ENCODE measurements around the gene DLX4.

Gene DLX4

DNA sequence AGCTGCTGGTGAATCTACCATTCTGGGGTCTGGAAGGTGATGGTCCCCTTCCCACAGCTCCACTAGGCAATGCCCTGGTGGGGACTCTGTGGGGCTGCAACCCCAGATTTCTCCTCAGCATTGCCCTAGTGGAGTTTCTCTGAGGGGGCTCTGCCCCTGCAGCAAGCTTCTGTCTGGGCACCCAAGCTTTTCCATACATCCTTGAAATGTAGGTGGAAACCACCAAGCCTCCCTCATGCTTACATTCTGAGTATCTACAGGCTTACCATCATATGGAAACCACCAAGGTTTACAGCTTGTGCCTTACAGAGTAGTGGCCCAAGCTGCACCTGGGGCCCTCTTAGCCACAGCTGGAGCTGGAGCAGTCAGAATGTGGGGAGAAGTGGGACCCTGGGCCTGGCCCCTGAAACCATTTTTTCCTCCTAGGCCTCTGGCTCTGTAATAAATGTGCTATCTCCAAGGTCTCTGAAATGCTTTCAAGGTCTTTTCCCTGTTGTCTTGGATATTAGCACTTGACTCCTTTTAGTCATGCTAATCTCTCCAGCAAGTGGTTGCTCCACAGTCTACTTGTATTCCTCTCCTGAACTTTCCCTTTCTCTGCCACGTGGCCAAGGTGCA lies 45.6 kb downstream of the DLX4 start:
- no peak for DNase-seq (ENCODE audit: low read depth in 2 of 2)

DNA sequence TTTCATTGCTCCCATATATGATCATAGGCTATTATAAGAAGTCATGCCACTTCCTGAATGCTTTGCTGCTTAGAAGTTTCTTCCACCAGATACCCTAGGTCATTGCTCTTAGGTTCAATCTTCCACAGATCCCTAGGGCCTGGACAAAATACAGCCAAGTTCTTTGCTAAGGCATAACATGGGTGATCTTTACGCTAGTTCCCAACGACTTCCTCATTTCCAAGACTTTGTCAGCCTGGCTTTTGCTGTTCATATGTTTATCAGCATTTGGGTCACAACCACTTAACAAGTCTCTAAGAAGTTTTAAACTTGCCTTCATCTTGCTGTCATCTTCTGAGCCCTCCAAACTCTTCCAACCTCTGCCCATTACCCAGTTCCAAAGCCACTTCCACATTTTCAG lies 46.2 kb downstream of the DLX4 start:
- DNase-seq (ENCODE audit: low read depth in 2 of 2) = no peak

DNA sequence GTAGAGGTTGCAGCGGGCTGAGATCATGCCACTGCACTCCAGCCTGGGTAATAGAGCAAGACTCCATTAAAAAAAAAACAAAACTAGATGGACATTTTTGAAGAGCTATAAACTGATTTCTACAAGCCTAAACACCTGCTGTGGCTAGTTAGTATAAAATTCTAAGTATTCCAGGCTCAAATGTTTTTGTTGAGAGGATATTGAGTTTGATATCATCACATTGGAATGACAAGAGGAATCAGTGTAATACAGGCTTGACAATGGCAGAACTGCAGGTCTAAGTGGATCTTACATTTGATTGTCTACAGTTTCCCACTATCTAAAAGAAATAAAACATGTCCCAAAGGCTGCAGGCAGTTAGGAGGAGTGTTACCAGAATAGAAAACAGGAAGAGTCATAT lies 49.9 kb downstream of the DLX4 start:
- no peak for DNase-seq (ENCODE audit: low read depth in 2 of 2)

DNA sequence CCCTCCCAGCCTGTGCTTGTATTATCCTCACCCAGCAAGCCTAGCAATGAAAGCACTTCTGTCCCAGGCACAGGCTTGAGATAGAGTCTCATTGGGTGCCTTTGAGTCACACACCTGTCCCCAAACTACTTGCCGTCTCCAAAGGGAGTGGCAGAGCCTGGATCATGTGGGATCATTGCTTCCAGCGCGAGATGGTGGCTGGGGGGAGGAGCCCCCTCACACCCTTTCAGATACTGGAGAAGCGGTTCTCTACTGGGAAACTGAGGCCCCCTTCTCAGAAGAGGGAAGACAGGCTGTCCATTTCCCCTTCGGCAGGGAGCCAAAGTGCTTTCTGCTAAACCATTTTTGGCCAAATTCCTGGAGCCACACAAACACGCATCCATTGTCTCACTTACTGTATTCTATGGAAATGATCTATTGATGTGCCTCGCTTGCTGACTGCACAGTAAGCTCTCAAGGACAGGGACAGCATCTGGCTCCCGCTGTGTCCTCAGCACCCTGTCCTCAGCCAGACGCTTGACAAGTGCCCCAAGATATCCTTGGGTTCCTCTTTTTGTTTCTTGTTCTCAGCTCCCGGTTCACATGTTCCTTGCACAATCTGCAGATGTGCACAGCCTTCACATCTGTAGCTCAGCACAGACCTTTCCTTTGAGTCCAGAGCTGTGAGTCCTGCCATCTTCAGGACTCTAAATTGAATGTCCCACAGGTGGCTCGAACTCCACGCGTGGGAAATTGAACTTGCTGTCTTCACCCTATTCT lies 52.0 kb downstream of the DLX4 start:
- DNase-seq (ENCODE audit: low read depth in 2 of 2) = no peak

DNA sequence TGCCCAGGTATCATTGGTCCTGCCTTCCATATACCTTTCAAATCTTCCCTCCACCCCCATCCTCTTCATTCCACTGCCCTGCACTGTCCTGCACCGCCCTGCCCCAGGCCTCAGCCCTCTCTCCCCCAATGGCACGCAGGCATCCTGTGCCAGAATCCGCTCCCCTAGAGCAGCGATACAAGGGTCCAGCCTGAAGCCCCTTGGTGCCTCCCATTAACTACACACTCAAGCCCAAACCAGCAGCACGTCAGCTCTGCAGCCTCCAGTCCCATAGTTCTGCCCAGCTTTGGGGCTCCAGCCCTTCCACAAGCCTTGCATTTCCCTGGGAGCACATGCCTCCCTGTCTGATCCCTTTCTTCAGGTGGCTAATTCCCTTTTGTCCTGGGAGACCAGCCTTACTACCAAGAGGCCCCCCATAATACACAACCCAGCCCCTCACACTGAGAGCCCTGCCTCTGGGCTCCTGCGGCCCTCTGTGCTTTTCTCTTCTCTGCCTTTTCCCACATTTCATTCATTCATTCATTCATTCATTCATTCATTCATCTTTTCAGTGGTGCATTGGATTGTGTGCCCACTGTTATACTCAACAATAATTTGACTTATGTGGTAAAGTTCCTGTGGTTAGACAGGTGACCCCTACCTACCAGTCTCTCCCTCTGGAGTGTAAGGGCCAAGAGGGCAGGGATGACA lies 52.8 kb downstream of the DLX4 start:
- no peak for DNase-seq (ENCODE audit: low read depth in 2 of 2)

DNA sequence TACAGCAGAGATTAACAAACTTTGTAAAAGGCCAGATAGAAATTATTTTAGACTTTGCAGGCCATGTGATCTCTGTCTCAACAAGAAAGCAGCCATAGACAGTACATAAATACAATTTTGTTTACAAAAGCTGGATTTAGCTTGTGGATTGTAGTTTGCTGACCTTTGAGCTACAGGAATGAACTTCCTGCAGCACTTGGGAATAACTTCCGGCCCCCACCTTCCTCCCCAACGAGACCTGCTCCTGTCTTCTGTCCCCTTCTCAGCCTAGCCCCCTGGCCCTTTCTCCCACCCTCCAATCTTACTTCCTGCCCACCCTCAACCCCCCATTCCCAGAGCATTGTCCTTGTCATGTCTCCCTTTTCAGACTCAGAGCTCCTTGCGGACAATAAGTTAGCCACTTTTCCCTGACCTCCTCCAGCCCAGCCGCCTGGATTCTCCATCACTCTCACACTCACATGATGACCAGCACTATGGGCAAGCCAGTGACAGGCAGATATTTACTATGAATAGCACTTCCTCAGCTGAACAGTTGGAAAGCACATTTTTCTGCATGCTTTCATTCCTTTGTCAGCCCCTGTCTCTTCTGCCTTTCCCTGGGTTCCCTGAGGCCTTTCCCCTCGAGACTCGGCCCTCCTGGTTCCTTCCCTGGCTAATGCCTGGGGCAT lies 53.6 kb downstream of the DLX4 start:
- no peak for DNase-seq (ENCODE audit: low read depth in 2 of 2)

DNA sequence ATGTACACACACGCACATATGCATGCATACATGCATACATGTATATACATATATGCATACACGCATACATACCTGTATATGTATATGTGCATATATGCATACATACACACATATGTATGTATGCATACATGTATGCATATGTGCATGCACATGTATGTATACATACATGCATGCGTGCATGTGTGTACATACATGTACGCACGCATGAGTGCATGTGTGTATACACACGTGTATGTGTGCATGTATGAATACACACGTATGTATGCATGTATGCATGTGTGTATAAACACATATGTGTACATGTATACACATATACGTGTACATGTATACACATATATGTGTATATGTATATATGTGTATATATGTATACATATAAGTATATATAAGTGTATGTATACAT lies 54.5 kb downstream of the DLX4 start:
- no peak for DNase-seq (ENCODE audit: low read depth in 2 of 2)
